Occipital lobe (tissue), 2 donors: ENCODE measurements around the gene CASKIN2. TPM values are rescaled to one million over a fixed set of nuclear protein-coding genes. Genes with fewer than 3 reads are reported as not detected.
"Not testable (repeated sequence)": the region's sequence is repeated elsewhere in the genome, so short reads cannot be mapped to it uniquely, and the experiment has no call there.

Experiments
- DNase-seq: peaks from one replicate; lab custom pipeline; 2025; lab: John Stamatoyannopoulos, UW
- total RNA-seq: library from RNA; depleted of rRNA; stranded (reverse); fragments of >200 nt; gene quantifications from one replicate; pipeline ENCODE4 v1.2.3, GENCODE V29; 2014

The CASKIN2 gene
- total RNA-seq, 1 donor from 2014 or later, result 4.8 TPM

- DNase-seq, result no peak
Observed at GRCh38 chr17:75521290-75521689, 6.0 kb upstream of the CASKIN2 start.

- DNase-seq, result not testable (repeated sequence)
Observed at GRCh38 chr17:75520413-75520812, 5.1 kb upstream of the CASKIN2 start.

GRCh38 chr17:75518983-75519537 lies 3.7 kb upstream of the CASKIN2 start:
- DNase-seq, result no peak

GRCh38 chr17:75518201-75518600 lies 2.9 kb upstream of the CASKIN2 start:
- no peak for DNase-seq

GRCh38 chr17:75517297-75517865 lies 2.0 kb upstream of the CASKIN2 start:
- no peak for DNase-seq

GRCh38 chr17:75516619-75517296 lies 1.4 kb upstream of the CASKIN2 start:
- DNase-seq, result no peak

GRCh38 chr17:75516255-75516618 lies 900 bp upstream of the CASKIN2 start, which contains the start of gene TSEN54:
Gene TSEN54 (plus strand): TSS chr17:75516528. CDS start chr17:75516561, 33 bp downstream.
- peak; percentile 94 for DNase-seq

GRCh38 chr17:75514919-75515495 lies 330 bp downstream of the CASKIN2 start:
- DNase-seq, result no peak

- no peak for DNase-seq
Observed at GRCh38 chr17:75514299-75514918, 928 bp downstream of the CASKIN2 start.

- no peak for DNase-seq
Observed at GRCh38 chr17:75513641-75514000, 1.7 kb downstream of the CASKIN2 start.

- DNase-seq, result no peak
Observed at GRCh38 chr17:75512926-75513640, 2.3 kb downstream of the CASKIN2 start.

- DNase-seq, result no peak
Observed at GRCh38 chr17:75511610-75512575, 3.4 kb downstream of the CASKIN2 start.

- DNase-seq, result no peak
Observed at GRCh38 chr17:75511270-75511609, 4.1 kb downstream of the CASKIN2 start.

GRCh38 chr17:75509528-75510258 lies 5.6 kb downstream of the CASKIN2 start:
- DNase-seq, result no peak

- DNase-seq, result no peak
Observed at GRCh38 chr17:75508931-75509361, 6.4 kb downstream of the CASKIN2 start.

GRCh38 chr17:75507733-75508719 lies 7.3 kb downstream of the CASKIN2 start:
- peak; percentile 61 for DNase-seq

GRCh38 chr17:75506888-75507287 lies 8.4 kb downstream of the CASKIN2 start:
- no peak for DNase-seq

GRCh38 chr17:75506134-75506533 lies 9.2 kb downstream of the CASKIN2 start:
- no peak for DNase-seq

GRCh38 chr17:75505640-75506039 lies 9.7 kb downstream of the CASKIN2 start:
- DNase-seq, result no peak
